Vagina (tissue), 2 donors: ENCODE measurements around the gene PDGFC.
"Not testable (repeated sequence)": the region's sequence is repeated elsewhere in the genome, so short reads cannot be mapped to it uniquely, and the experiment has no call there.

Source experiments
- POLR2AphosphoS5 ChIP-seq, 2 donors: sonication (generic); formaldehyde crosslinking; IDR thresholded peaks; one replicate each; pipeline ENCODE4 v1.9.0; 2017; ENCODE audit warnings: antibody characterized with exemption in 2 of 2, mild to moderate bottlenecking in 2 of 2, low read depth in 1 of 2; ENCODE audit not compliant: insufficient read depth in 1 of 2
- TF ChIP-seq, protein P1 (sequence below), 3 experiments: fragments of 450-650 bp in 2 of 3; fragments of 200-600 bp in 1 of 3; sonication (generic) in 1 of 3; IDR thresholded peaks; one replicate each; pipeline ENCODE4 v1.5.1; 2017 to 2019; ENCODE audit warnings: antibody characterized with exemption in 3 of 3, mild to moderate bottlenecking in 2 of 3, moderate library complexity in 2 of 3

DNA sequence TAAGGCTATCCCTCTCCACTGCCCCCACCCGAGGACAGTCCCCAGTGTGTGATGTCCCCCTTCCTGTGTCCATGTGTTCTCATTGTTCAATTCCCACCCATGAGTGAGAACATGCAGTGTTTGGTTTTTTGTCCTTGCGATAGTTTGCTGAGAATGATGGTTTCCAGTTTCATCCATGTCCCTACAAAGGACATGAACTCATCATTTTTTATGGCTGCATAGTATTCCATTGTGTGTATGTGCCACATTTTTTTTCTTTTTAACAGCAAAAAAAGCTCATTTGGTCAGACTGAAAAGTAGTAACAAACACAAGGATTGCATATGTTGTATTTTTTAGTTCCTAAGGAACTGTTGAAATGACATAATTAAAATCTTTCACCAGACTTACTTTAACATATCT is 105.5 kb downstream of the PDGFC start:
- TF ChIP-seq, protein P1, sequence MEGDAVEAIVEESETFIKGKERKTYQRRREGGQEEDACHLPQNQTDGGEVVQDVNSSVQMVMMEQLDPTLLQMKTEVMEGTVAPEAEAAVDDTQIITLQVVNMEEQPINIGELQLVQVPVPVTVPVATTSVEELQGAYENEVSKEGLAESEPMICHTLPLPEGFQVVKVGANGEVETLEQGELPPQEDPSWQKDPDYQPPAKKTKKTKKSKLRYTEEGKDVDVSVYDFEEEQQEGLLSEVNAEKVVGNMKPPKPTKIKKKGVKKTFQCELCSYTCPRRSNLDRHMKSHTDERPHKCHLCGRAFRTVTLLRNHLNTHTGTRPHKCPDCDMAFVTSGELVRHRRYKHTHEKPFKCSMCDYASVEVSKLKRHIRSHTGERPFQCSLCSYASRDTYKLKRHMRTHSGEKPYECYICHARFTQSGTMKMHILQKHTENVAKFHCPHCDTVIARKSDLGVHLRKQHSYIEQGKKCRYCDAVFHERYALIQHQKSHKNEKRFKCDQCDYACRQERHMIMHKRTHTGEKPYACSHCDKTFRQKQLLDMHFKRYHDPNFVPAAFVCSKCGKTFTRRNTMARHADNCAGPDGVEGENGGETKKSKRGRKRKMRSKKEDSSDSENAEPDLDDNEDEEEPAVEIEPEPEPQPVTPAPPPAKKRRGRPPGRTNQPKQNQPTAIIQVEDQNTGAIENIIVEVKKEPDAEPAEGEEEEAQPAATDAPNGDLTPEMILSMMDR (IDR thresholded peaks at IDR 0.05), result not testable (repeated sequence)
- not testable (repeated sequence) for TF ChIP-seq POLR2AphosphoS5 (IDR thresholded peaks at IDR 0.05; ENCODE audit: insufficient read depth in 1 of 2, low read depth in 1 of 2)
